GM19467 (cell line): Measurements from ENCODE around the gene C1orf167.

Source experiments
- ATAC-seq: cut with Tn5 transposase; IDR thresholded peaks from one replicate; pipeline ENCODE4 v1.9.1; 2021; ENCODE audit warnings: mild to moderate bottlenecking, moderate library complexity; ENCODE audit not compliant: unreplicated experiment

Gene C1orf167

GRCh38 chr1:11735854-11736745, 25.9 kb upstream of the C1orf167 start, which contains the start of gene AGTRAP:
Gene AGTRAP (plus strand): TSS chr1:11736136. CDS start chr1:11736209, 73 bp downstream.
- ATAC-seq, result peak; percentile 40

- ATAC-seq, result no peak
Measured at GRCh38 chr1:11736746-11737639, 25.0 kb upstream of the C1orf167 start.

- ATAC-seq, result no peak
Measured at GRCh38 chr1:11738096-11738495, 23.9 kb upstream of the C1orf167 start.

GRCh38 chr1:11738783-11739182, 23.2 kb upstream of the C1orf167 start:
- ATAC-seq, result no peak

- no peak for ATAC-seq
Measured at GRCh38 chr1:11740258-11741192, 21.5 kb upstream of the C1orf167 start.

- ATAC-seq, result no peak
Measured at GRCh38 chr1:11741482-11741881, 20.5 kb upstream of the C1orf167 start.

- ATAC-seq, result no peak
Measured at GRCh38 chr1:11741919-11742558, 20.0 kb upstream of the C1orf167 start.

GRCh38 chr1:11744287-11744686, 17.7 kb upstream of the C1orf167 start:
- ATAC-seq, result no peak

- ATAC-seq, result no peak
Measured at GRCh38 chr1:11746092-11746491, 15.9 kb upstream of the C1orf167 start.

GRCh38 chr1:11746795-11747487, 15.1 kb upstream of the C1orf167 start:
- ATAC-seq, result no peak

GRCh38 chr1:11748294-11749202, 13.4 kb upstream of the C1orf167 start:
- no peak for ATAC-seq

GRCh38 chr1:11749203-11749689, 12.7 kb upstream of the C1orf167 start:
- ATAC-seq, result no peak

GRCh38 chr1:11749996-11750395, 12.0 kb upstream of the C1orf167 start:
- ATAC-seq, result no peak

- ATAC-seq, result no peak
Measured at GRCh38 chr1:11751087-11751486, 10.9 kb upstream of the C1orf167 start.

- ATAC-seq, result no peak
Measured at GRCh38 chr1:11752359-11753088, 9.5 kb upstream of the C1orf167 start.

- no peak for ATAC-seq
Measured at GRCh38 chr1:11753555-11754208, 8.3 kb upstream of the C1orf167 start.

GRCh38 chr1:11757047-11757446, 4.9 kb upstream of the C1orf167 start:
- no peak for ATAC-seq
